Smooth muscle cell (in vitro differentiated cells): ENCODE measurements around the gene CAP2. TPM values are rescaled to one million over a fixed set of nuclear protein-coding genes. Genes with fewer than 3 reads are reported as not detected.
"Not testable (repeated sequence)": the region's sequence is repeated elsewhere in the genome, so short reads cannot be mapped to it uniquely, and the experiment has no call there.

Experiments
- DNase-seq: peaks from one replicate; lab custom pipeline; 2025; ENCODE audit not compliant: unreplicated experiment; lab: John Stamatoyannopoulos, UW
- H2AFZ ChIP-seq: fragments of 200-600 bp; sonication (generic); 2 replicates; pipeline ENCODE4 v1.6.0; 2016; ENCODE audit warnings: antibody characterized with exemption, low read depth, mild to moderate bottlenecking
- H3F3A ChIP-seq: fragments of 200-600 bp; sonication (generic); 2 replicates; pipeline ENCODE4 v1.6.0; 2017; ENCODE audit warnings: antibody characterized with exemption, low read depth
- H3K27ac ChIP-seq: fragments of 200-600 bp; sonication (generic); 2 replicates; pipeline ENCODE4 v1.5.1; 2016; ENCODE audit warnings: low read depth, mild to moderate bottlenecking
- H3K27me3 ChIP-seq: fragments of 200-600 bp; sonication (generic); 2 replicates; pipeline ENCODE4 v1.6.1; 2016; ENCODE audit warnings: low read depth, mild to moderate bottlenecking
- H3K36me3 ChIP-seq: fragments of 200-600 bp; sonication (generic); 2 replicates; pipeline ENCODE4 v1.5.1; 2016; ENCODE audit warnings: low read depth
- H3K4me1 ChIP-seq: fragments of 200-600 bp; sonication (generic); 2 replicates; pipeline ENCODE4 v1.5.1; 2016; ENCODE audit warnings: low read depth
- H3K4me2 ChIP-seq: fragments of 200-600 bp; sonication (generic); 2 replicates; pipeline ENCODE4 v1.6.0; 2016; ENCODE audit warnings: mild to moderate bottlenecking
- H3K4me3 ChIP-seq: fragments of 200-600 bp; sonication (generic); 2 replicates; pipeline ENCODE4 v1.5.1; 2016; ENCODE audit warnings: mild to moderate bottlenecking
- H3K79me2 ChIP-seq: fragments of 200-600 bp; sonication (generic); 2 replicates; pipeline ENCODE4 v1.6.0; 2016; ENCODE audit warnings: low read depth, mild to moderate bottlenecking
- H3K9ac ChIP-seq: fragments of 200-600 bp; sonication (generic); 2 replicates; pipeline ENCODE4 v1.6.0; 2016; ENCODE audit warnings: low read depth
- H3K9me3 ChIP-seq: fragments of 200-600 bp; sonication (generic); replicated peaks from 2 replicates; pipeline ENCODE4 v1.5.1; 2016; ENCODE audit warnings: low read depth
- H4K20me1 ChIP-seq: fragments of 200-600 bp; sonication (generic); 2 replicates; pipeline ENCODE4 v1.6.0; 2016; ENCODE audit warnings: low read depth
- CTCF ChIP-seq: fragments of 200-600 bp; sonication (generic); IDR thresholded peaks from 2 replicates; pipeline ENCODE4 v1.5.1; 2017; ENCODE audit warnings: borderline replicate concordance, mild to moderate bottlenecking, antibody characterized with exemption; ENCODE audit not compliant: insufficient read depth, poor library complexity, severe bottlenecking
- WGBS: methylation state at CpG from one replicate; pipeline ENCODE4 v1.1.7; 2016; ENCODE audit warnings: low lambda C conversion rate; 5-methylcytosine and 5-hydroxymethylcytosine counted together
- polyA plus RNA-seq: library from polyadenylated mRNA; unstranded; fragments of >200 nt; fragmentation: Nextera tagmentation; extraction: Ambion mirVana; gene quantifications from 2 replicates; pipeline ENCODE4 v1.2.1, GENCODE V29; 2016
- total RNA-seq: library from RNA; depleted of rRNA; stranded (reverse); fragments of >200 nt; gene quantifications from 2 replicates; pipeline ENCODE4 v1.2.3, GENCODE V29; 2014

The CAP2 gene
- total and polyA plus RNA-seq, 2 experiments from 2014 or later, result 19.0 to 27.7 TPM

GRCh38 chr6:17393892-17394631 lies 667 bp downstream of the CAP2 start:
- H3F3A ChIP-seq, result no peaks in the 10 kb centered on the region
- peak; percentile 28 for DNase-seq
- peak overlapping the region; percentile 72 for H2AFZ ChIP-seq
- peak overlapping the region; percentile 95 for H3K4me3 ChIP-seq
- H3K4me2 ChIP-seq, result peak overlapping the region; percentile 90
- peak overlapping the region; percentile 74 for H3K9ac ChIP-seq
- H3K27me3 ChIP-seq, result no peaks in the 10 kb centered on the region
- peaks cover 6% of the 10 kb centered on the region for H3K4me1 ChIP-seq
- 1% methylated on average over 20 of the region's 55 CpGs for WGBS
- H3K36me3 ChIP-seq, result no peaks in the 10 kb centered on the region
- TF ChIP-seq CTCF, result no peak
- no peaks in the 10 kb centered on the region for H3K9me3 ChIP-seq
- H3K27ac ChIP-seq, result peak overlapping the region; percentile 73
- H3K79me2 ChIP-seq, result peaks cover 34% of the 10 kb centered on the region
- no peaks in the 10 kb centered on the region for H4K20me1 ChIP-seq

- Histone ChIP-seq H2AFZ (no peak overlapping the region), H3K27ac (no peak overlapping the region), H3K79me2 (peaks cover 34% of the 10 kb centered on the region), H3K4me1 (peaks cover 6% of the 10 kb centered on the region), H3K36me3 (no peaks in the 10 kb centered on the region), H4K20me1 (no peaks in the 10 kb centered on the region), H3F3A (no peaks in the 10 kb centered on the region), H3K4me2 (peak overlapping the region; percentile 86), H3K9me3 (no peaks in the 10 kb centered on the region), H3K9ac (no peak overlapping the region), H3K4me3 (peak overlapping the region; percentile 95), H3K27me3 (no peaks in the 10 kb centered on the region)
- 83% methylated on average over 1 of the region's 1 CpG for WGBS
- no peak for DNase-seq
- TF ChIP-seq CTCF, result no peak
Observed at GRCh38 chr6:17395112-17395511, 1.7 kb downstream of the CAP2 start.

GRCh38 chr6:17396256-17396655 lies 2.9 kb downstream of the CAP2 start:
- TF ChIP-seq CTCF, result no peak
- no peak overlapping the region for H3K27ac ChIP-seq
- no peak overlapping the region for H3K9ac ChIP-seq
- H3K4me3 ChIP-seq, result no peak overlapping the region
- WGBS, result 93% methylated on average over 3 of the region's 3 CpGs
- H3K4me2 ChIP-seq, result no peak overlapping the region
- H3K36me3 ChIP-seq, result no peaks in the 10 kb centered on the region
- peaks cover 39% of the 10 kb centered on the region for H3K79me2 ChIP-seq
- no peak overlapping the region for H2AFZ ChIP-seq
- no peaks in the 10 kb centered on the region for H3K27me3 ChIP-seq
- peaks cover 6% of the 10 kb centered on the region for H3K4me1 ChIP-seq
- H3F3A ChIP-seq, result no peaks in the 10 kb centered on the region
- DNase-seq, result no peak
- no peaks in the 10 kb centered on the region for H4K20me1 ChIP-seq
- no peaks in the 10 kb centered on the region for H3K9me3 ChIP-seq

- no peak for DNase-seq
- Histone ChIP-seq H3K27me3 (no peaks in the 10 kb centered on the region), H3K36me3 (no peaks in the 10 kb centered on the region), H3K9ac (no peak overlapping the region), H4K20me1 (no peaks in the 10 kb centered on the region), H3K79me2 (peaks cover 53% of the 10 kb centered on the region), H3F3A (no peaks in the 10 kb centered on the region), H2AFZ (no peak overlapping the region), H3K4me1 (peaks cover 4% of the 10 kb centered on the region), H3K27ac (no peak overlapping the region), H3K9me3 (no peaks in the 10 kb centered on the region), H3K4me3 (no peak overlapping the region), H3K4me2 (no peak overlapping the region)
- no peak for TF ChIP-seq CTCF
- 49% methylated on average over 3 of the region's 3 CpGs for WGBS
Observed at GRCh38 chr6:17397764-17398194, 4.4 kb downstream of the CAP2 start.

GRCh38 chr6:17405181-17405943 lies 12.0 kb downstream of the CAP2 start:
- not testable (repeated sequence) for H4K20me1 ChIP-seq, DNase-seq, H3K4me3 ChIP-seq, H3K9me3 ChIP-seq, H3K36me3 ChIP-seq, H3K27ac ChIP-seq, H2AFZ ChIP-seq, H3K4me1 ChIP-seq, H3F3A ChIP-seq, H3K4me2 ChIP-seq, H3K9ac ChIP-seq, H3K27me3 ChIP-seq
- 96% methylated on average over 7 of the region's 7 CpGs for WGBS
- H3K79me2 ChIP-seq, result peaks cover 52% of the 10 kb centered on the region
